GM12874 (cell line): ENCODE measurements around the gene APOD.

Experiments
- TF ChIP-seq, protein P1 (sequence below): IDR thresholded peaks from 2 replicates; pipeline ENCODE4 v1.5.1; 2011; ENCODE audit warnings: low read depth, mild to moderate bottlenecking, control low read depth, low read length, moderate library complexity; ENCODE audit not compliant: insufficient read depth

Gene APOD

DNA sequence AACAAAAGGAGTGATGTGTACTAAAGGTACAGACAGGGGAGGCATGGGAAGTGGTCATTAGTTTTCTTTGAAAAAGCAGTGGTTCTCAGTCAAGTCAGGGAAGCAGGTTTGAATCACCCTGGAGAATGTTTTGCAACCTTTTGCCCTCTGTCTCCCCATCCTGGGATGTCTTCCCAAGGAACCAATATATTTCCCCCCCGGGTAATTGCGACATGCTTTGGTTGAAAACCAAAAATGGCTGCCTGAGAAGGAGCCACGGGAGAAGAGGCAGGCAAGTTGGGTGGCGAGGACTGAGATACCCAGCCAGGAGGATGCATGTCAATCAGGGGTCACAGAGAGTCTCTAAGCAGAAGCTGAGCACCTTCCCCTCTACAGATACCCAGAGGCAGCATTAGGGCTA is 20.4 kb downstream of the APOD start:
- TF ChIP-seq, protein P1, sequence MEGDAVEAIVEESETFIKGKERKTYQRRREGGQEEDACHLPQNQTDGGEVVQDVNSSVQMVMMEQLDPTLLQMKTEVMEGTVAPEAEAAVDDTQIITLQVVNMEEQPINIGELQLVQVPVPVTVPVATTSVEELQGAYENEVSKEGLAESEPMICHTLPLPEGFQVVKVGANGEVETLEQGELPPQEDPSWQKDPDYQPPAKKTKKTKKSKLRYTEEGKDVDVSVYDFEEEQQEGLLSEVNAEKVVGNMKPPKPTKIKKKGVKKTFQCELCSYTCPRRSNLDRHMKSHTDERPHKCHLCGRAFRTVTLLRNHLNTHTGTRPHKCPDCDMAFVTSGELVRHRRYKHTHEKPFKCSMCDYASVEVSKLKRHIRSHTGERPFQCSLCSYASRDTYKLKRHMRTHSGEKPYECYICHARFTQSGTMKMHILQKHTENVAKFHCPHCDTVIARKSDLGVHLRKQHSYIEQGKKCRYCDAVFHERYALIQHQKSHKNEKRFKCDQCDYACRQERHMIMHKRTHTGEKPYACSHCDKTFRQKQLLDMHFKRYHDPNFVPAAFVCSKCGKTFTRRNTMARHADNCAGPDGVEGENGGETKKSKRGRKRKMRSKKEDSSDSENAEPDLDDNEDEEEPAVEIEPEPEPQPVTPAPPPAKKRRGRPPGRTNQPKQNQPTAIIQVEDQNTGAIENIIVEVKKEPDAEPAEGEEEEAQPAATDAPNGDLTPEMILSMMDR = no peak

DNA sequence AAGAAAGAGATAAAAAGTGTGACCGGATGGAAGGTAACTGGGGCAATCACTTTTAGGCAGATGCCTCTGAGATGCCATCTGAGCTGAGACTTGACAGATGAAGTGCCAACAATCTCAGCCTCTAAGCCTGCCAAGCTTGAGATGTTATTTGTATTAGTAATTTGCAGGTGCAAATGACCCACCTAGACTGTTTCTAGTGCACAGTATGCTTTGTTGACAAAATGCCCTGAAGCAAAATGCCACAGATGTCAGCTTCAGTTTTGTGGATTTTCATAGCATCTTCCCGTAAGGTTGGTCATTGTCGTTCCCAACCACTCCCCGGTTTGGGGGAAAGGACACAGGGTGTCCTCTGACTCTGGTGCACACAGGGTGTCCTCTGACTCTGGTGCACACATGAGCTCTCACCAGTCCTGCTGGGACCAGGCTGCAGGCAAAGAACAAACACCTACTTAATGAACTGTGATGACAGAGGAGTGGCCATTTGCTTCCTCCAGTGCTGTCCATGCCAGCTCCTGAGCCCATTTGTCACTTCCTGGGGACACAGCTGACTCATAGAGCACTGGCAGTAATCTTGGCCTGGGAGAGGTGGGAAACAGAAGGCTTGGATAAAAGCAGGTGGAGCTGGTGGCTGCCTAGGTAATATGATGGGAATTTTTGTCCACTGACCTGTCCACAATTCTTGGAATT is 23.9 kb downstream of the APOD start:
- TF ChIP-seq, protein P1 = no peak

DNA sequence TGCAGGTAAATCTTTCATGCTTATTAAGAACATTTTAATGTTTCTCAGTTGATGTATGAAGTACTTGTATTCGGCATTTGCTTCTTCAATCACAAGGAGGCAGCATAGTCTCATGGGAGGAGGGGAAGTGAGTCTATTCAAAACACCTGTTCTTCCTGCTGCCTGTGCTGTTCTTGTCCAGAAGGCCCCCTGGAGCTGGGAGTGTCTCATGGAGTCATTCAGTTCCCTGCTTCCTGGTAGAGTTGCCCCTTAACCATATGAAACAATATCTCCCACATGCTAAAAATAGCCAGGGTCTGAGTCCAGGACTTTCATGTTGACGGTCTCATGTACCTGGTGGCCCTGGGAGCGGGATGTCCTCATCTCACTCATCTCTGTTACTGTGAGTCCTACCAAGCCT is 25.1 kb downstream of the APOD start:
- TF ChIP-seq, protein P1 = peak; percentile 58

DNA sequence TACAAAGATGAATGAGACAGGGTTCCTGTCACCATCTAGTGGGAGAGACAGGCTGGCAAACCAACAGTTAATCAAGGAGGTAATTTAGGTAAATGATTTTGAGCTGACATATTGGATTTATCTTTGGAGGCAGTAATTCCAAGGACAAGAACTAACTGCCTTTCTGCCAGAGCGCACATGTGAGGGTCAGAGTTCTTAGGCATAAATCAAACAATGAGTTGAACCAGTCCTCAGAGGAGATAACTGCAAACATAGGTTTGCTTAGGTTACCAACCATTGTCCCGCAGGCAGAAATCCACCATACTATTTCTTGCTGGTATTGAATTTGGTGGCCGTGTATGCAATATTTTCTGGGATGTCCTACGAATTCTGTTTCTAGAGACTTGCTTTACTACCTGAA is 26.4 kb downstream of the APOD start:
- TF ChIP-seq, protein P1 = no peak

DNA sequence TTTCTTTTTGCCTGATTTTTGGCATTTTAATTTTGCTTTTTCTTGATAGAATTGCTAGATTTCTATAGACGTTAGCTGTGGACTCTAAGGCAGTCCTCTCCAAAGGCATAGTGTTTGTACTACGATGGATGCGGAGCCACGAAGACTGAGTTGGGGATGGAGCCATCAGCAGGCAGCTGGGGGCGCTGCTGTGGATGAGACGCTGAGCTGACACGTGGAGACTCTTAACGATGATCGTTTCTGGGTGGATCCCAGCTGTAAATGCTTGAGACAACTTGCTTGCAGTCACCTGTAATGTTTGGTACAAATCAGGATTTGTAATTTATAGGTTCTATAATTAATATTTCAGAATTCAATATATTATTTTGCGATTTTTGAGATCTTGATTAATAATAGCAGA is 27.4 kb downstream of the APOD start:
- TF ChIP-seq, protein P1 = peak; percentile 23; the same call in 1 of the 2 replicates

DNA sequence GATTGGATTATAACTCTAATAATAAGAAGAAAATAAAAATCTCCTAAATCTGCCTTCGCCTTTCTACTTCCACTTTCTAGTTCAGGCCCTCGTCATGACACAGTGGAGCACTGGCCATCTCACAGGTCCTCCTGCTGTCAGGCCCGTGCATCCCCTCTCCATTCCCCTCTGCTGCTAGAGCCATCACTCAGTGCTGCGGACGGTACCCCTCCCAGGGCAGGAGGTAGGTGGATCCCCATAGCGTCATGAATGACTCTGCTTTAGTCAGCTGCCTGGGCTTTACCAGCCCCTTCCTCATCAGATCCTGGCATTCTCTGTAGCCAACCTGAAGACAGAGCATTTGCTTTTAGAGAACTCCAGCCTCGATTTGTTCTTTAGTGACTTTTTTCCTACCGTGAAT is 28.6 kb downstream of the APOD start:
- TF ChIP-seq, protein P1 = no peak

DNA sequence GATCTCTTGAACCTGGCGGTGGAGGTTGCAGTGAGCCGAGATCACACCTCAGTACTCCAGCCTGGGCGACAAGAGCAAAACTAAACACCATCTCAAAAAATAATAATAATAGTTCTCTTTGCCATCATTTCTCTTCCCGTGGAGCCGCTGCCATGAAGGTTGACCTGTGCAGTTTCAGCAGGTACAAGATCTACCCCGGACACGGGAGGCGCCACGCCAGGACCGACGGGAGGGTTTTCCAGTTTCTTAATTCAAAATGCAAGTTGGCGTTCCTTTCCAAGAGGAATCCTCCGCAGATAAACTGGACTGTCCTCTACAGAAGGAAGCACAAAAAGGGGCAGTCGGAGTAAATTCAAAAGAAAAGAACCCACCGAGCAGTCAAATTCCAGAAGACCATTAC is 29.3 kb downstream of the APOD start:
- TF ChIP-seq, protein P1 = no peak
